GM18867 (cell line): ENCODE results near the gene LRRN2.
"Not testable (repeated sequence)": the region's sequence is repeated elsewhere in the genome, so short reads cannot be mapped to it uniquely, and the experiment has no call there.

Experiments
- ATAC-seq: cut with Tn5 transposase; IDR thresholded peaks from one replicate; pipeline ENCODE4 v1.9.1; 2021; ENCODE audit warnings: mild to moderate bottlenecking, moderate library complexity; ENCODE audit not compliant: unreplicated experiment

LRRN2 gene

GRCh38 chr1:204634260-204634910 is 51.2 kb downstream of the LRRN2 start:
- no peak for ATAC-seq

- ATAC-seq = no peak
Measured at GRCh38 chr1:204633665-204634064, 51.9 kb downstream of the LRRN2 start.

GRCh38 chr1:204630132-204630905 is 55.2 kb downstream of the LRRN2 start:
- ATAC-seq = no peak

- not testable (repeated sequence) for ATAC-seq
Measured at GRCh38 chr1:204629459-204629858, 56.1 kb downstream of the LRRN2 start.

- ATAC-seq = no peak
Measured at GRCh38 chr1:204628868-204629267, 56.7 kb downstream of the LRRN2 start.

GRCh38 chr1:204627436-204627835 is 58.1 kb downstream of the LRRN2 start:
- no peak for ATAC-seq

GRCh38 chr1:204626381-204626780 is 59.2 kb downstream of the LRRN2 start:
- ATAC-seq = no peak

- ATAC-seq = no peak
Measured at GRCh38 chr1:204624631-204625216, 60.8 kb downstream of the LRRN2 start.

GRCh38 chr1:204623894-204624361 is 61.6 kb downstream of the LRRN2 start:
- ATAC-seq = no peak

GRCh38 chr1:204623365-204623893 is 62.1 kb downstream of the LRRN2 start:
- ATAC-seq = no peak

GRCh38 chr1:204621996-204622395 is 63.5 kb downstream of the LRRN2 start:
- no peak for ATAC-seq

GRCh38 chr1:204621396-204621795 is 64.1 kb downstream of the LRRN2 start:
- no peak for ATAC-seq

- ATAC-seq = no peak
Measured at GRCh38 chr1:204619721-204620120, 65.8 kb downstream of the LRRN2 start.

GRCh38 chr1:204618148-204618760 is 67.3 kb downstream of the LRRN2 start:
- ATAC-seq = no peak

GRCh38 chr1:204617256-204618147 is 68.0 kb downstream of the LRRN2 start:
- ATAC-seq = no peak

GRCh38 chr1:204616641-204617040 is 68.9 kb downstream of the LRRN2 start:
- ATAC-seq = no peak

- ATAC-seq = no peak
Measured at GRCh38 chr1:204615881-204616280, 69.7 kb downstream of the LRRN2 start.

- ATAC-seq = no peak
Measured at GRCh38 chr1:204613636-204614035, 71.9 kb downstream of the LRRN2 start.

- ATAC-seq = no peak
Measured at GRCh38 chr1:204612326-204612725, 73.2 kb downstream of the LRRN2 start.

- ATAC-seq = no peak
Measured at GRCh38 chr1:204611036-204611435, 74.5 kb downstream of the LRRN2 start.
